Kidney glomerular epithelial cell (primary cell): ENCODE results near the gene CACNA1H.
"Not testable (repeated sequence)": the region's sequence is repeated elsewhere in the genome, so short reads cannot be mapped to it uniquely, and the experiment has no call there.

Source experiments
- DNase-seq: peaks from one replicate; lab custom pipeline; 2025; lab: John Stamatoyannopoulos, UW

Gene CACNA1H

DNA sequence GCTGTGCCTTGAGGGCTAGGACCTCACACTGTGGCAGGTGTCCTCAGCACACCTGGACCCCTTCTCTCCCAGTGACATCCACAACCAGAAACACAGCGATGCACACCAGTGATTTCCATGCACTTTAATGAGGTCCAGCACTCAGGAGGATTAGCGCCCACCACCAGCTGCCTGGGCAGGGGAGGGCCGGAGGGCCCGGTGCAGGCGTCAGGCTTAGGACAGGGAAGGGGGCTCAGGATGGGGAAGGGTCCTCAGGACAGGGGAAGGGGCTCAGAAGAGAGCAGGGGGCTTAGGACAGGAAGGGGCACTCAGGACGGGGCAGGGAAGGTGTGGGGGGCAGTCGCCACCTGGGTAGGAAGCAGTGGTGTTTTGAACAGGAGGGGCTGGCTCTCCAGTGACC, 75.3 kb downstream of the CACNA1H start:
- not testable (repeated sequence) for DNase-seq

DNA sequence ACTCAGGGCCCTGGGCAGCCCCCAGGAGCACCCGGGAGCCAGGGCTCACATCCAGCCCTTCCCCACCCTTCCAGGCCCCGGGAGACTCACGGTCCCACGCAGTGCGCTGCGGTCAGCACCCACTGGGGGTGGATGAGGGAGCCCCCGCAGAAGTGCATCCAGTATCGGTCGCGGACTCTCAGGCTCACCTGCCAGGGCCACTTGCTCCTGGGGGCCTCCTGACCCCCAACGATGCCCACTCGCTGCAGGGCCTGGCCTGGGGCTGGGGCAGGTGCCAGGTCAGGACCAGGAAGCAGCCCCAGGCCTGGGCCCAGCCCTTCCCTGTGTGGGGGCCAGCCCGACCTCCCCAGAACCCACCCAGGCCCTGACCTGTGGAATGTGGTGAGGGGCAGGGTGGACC, 76.6 kb downstream of the CACNA1H start:
- DNase-seq = not testable (repeated sequence)

DNA sequence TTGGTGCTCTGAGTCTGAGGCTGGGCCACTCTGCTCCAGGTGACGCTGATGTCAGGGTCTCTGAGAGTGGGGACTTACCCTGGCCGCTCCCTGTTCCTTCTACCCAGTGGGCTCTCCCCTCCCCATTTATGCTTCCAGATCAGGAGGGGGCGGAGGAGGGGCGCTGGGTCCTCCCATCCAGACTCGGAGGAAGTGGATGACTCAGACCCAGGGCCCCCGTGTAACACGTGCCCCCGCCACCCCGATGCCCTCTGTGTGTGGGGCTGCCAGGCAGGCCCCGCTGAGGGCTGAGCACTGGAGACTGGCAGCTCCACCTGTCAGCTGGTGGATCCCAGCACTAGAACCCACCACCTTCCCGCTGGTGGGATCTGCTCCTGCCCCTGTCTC, 77.2 kb downstream of the CACNA1H start, which contains the start of gene TPSB2:
Gene TPSB2 (minus strand): TSS at position 101 of the 387 bp plus-strand sequence. CDS start 233 bp downstream, outside the sequence.
- not testable (repeated sequence) for DNase-seq

DNA sequence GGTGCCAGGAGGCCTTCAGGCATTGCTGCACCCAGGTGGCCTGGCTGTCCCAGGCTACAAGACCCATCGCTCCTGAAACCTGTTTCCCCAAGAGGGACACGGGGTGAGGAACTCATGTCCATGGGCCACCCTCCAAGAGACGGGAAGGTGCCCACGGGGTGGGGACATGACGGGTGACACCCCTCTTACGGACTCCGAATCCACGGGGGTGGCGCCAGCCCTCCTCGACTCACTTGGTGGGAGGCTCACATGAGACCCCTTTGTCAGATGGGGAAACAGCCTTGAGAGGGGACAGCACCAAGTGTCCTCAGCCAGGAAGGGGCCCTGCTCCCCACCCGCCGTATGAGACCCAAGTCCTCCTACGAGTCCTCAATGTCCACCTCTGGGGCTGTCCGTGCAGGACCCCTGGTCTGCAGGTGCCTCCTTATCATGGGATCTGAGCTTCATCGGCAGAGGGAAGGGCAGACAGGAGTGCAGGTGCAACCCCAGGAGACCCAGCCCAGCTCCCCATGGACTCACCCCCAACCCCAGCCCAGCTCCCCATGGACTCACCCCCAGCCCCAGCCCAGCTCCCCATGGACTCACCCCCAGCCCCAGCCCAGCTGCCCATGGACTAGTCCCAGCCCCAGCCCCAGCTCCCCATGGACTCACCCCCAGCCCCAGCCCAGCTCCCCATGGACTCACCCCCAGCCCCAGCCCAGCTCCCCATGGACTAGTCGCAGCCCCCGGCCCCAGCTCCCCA, 77.7 kb downstream of the CACNA1H start:
- DNase-seq = not testable (repeated sequence)

DNA sequence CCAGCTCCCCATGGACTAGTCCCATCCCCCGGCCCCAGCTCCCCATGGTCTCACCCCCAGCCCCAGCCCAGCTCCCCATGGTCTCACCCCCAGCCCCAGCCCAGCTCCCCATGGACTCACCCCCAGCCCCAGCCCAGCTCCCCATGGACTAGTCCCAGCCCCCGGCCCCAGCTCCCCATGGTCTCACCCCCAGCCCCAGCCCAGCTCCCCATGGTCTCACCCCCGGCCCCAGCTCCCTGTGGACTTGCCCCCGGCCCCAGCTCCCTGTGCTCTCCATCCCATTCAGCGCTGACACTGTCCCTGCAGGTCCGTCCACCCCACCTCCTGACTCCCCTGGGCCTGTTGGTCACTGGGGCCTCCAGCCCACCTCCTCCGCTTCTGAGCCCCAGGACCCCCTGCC, 78.4 kb downstream of the CACNA1H start:
- not testable (repeated sequence) for DNase-seq

DNA sequence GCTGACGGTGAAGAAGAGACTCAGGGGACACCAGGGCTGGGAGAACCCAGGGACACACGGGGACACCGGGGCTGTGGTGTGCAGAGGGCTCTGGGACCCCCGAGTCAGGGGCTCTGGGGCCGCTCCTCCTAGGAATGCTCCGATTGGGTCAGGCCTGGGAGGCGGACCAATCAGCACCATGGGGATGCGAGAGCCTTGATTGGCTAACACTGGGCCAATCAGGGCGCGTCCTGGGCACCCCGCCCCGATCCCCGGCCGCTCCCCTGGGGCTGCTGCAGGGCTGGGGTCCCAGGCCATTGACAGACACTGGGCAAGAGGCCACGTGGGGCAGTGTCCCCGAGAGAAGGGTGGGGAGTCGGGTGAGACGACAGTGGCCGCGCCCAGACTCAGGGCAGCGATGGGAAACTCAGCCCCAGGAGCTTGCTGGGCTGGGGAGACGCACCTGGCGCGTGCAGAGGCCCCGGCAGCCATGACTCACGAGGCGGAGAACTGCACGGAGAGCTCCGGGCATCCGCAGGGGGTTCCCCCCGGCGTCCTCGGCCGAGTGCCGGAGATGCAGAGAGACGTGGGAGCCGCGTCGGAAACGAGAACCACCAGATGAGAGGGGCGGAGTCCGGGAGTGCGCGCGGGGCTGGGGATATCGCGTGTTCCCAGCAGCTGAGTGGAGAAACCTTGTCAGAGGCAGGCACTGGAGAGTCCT, 79.3 kb downstream of the CACNA1H start:
- not testable (repeated sequence) for DNase-seq

DNA sequence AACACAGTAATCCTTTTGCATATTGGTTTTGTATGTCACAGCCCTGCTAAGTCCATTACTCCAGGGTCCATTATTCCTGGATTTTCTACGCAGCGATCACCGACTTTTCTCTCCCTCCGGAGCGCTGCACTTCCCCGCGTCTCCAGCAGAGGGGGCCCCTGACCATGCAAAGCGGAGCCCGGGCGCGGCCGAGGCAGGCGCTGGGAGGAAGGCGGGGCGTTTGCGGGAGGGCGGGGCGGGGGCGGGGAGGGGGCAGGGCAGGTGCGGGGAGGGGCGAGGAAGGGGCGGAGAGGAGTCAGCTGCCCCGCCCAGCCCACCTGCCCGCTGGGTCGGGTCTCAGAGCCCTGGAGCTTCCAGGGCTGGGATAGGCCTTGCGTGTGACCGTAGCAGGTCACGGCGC, 83.8 kb downstream of the CACNA1H start:
- not testable (repeated sequence) for DNase-seq

DNA sequence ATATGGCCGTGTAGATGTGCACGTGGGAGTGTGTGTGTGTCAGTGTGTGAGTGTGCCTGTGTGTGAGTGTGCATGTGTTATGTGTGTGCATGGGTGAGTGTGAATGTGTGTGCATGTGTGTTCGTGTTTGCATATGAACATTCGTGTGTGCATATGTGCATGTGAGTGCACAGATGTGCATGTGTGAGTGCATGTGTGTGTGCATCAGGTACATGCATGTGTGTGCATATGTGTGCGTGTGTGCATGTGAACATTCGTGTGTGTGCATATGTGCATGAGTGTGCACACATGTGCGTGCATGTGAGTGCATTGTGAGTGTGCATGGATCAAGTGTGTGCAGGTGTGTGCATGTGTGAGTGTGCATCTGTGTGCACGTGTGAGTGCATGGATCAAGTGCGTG, 85.1 kb downstream of the CACNA1H start:
- DNase-seq = no peak

DNA sequence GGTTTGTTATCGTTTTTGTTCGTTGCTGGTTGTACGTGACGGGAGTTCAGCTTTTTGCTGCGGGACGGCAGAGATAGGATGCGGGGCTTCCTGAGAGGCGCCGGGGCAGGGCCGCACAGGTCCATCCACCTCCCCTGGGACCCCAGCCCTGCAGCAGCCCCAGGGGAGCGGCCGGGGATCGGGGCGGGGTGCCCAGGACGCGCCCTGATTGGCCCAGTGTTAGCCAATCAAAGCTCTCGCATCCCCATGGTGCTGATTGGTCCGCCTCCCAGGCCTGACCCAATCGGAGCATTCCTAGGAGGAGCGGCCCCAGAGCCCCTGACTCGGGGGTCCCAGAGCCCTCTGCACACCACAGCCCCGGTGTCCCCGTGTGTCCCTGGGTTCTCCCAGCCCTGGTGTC, 86.0 kb downstream of the CACNA1H start:
- not testable (repeated sequence) for DNase-seq

DNA sequence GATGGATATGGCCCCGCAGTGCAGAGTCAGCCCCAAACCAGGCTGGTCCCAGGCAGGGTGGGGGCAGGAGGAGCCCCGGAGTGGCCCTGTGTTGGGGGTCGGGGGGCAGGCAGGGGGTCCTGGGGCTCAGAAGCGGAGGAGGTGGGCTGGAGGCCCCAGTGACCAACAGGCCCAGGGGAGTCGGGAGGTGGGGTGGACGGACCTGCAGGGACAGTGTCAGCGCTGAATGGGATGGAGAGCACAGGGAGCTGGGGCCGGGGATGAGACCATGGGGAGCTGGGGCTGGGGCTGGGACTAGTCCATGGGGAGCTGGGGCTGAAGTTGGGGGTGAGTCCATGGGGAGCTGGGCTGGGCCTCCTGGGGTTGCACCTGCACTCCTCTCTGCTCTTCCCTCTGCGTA, 86.7 kb downstream of the CACNA1H start:
- not testable (repeated sequence) for DNase-seq

DNA sequence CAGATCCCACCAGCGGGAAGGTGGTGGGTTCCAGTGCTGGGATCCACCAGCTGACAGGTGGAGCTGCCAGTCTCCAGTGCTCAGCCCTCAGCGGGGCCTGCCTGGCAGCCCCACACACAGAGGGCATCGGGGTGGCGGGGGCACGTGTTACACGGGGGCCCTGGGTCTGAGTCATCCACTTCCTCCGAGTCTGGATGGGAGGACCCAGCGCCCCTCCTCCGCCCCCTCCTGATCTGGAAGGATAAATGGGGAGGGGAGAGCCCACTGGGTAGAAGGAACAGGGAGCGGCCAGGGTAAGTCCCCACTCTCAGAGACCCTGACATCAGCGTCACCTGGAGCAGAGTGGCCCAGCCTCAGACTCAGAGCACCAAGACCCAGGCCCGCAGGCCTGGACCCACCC, 87.5 kb downstream of the CACNA1H start, which contains the start of gene TPSAB1:
Gene TPSAB1 (plus strand): TSS at position 270 of the 400 bp plus-strand sequence. CDS start 234 bp downstream, outside the sequence.
- not testable (repeated sequence) for DNase-seq

DNA sequence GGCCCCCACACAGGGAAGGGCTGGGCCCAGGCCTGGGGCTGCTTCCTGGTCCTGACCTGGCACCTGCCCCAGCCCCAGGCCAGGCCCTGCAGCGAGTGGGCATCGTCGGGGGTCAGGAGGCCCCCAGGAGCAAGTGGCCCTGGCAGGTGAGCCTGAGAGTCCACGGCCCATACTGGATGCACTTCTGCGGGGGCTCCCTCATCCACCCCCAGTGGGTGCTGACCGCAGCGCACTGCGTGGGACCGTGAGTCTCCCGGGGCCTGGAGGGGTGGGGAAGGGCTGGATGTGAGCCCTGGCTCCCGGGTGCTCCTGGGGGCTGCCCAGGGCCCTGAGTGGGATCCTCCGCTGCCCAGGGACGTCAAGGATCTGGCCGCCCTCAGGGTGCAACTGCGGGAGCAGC, 88.2 kb downstream of the CACNA1H start:
- not testable (repeated sequence) for DNase-seq

DNA sequence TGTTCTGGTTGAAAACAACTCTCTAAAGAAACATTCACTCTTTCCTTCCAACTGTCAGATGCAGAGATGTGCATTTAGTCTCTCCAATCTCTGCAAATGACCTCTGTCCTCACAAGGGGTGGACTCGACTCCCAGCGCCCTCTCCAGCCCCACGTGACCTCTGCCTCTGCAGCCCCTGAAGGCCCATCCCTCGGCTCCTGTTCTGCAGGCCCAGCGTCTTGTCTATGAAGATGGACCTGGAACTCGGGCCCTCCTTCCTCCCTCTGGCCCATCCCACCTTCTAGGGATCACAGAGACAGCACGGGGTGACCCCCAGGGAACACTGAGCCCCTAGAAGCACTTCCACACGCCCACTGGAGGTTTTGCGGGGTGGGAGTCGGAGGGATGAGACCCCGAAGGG, 90.5 kb downstream of the CACNA1H start:
- not testable (repeated sequence) for DNase-seq

DNA sequence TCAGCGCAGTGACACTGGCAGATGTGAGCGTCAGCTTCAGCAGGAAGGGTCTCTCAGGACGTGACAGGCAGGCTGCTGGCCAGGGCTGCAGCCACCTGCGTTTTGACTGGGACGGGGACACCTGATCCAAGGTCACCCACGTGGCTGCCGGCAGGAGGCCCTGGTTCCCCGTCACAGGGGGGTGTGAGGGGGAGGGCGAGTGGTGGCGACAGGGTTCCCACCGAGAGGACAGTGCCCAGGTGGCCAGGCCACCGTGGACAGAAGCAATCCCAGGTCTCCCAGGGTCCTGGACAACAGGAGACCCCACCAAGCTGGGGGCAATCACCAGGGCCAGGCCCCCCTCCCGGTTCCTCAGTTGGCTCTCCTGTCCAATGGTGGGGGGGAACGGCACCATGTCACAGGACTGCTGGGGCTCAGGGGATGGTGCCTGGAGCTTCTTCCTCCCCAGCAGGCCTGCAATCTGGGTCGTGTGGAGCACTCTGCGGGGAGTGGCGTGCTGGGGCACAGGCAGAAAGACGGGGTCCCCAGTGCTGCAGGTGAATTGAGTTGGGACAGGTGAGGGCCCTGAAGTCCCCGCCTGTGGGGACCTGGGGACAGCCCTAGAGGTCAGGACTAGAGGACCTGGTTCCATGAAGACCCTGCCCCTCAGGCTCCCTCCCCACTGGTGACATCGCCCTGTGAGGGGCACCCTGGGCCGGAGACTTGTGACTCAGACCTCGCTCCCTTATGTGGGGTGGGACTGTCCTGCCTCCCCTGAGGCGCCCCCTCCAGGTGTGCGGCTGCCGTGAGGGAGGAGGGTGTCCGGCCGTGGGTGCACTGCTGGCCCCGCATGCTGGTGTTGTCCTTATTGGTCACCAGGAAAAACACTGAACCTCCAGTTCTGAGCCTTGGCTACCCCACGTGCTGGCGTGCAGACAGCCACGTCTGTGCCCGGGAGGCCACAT, 91.3 kb downstream of the CACNA1H start:
- not testable (repeated sequence) for DNase-seq

DNA sequence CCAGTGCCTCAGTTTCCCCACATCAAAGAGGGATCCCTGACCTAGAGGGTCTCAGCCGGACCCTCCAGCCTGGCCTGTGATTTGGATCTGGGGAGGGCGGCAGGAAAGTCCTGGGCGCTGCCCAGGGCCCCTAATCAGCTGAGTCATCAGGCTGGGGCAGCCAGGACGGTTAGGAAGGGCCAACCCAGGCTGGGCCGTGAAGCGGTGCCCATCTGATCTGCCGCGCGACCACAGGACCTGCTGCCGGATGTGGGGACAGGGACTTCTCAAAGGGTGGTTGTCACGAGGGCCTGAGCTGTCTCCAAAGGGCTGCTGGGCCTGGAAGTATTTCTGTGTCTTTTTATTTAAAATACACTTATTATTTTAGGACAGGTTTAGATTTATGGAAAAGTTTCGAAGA, 92.0 kb downstream of the CACNA1H start:
- no peak for DNase-seq

DNA sequence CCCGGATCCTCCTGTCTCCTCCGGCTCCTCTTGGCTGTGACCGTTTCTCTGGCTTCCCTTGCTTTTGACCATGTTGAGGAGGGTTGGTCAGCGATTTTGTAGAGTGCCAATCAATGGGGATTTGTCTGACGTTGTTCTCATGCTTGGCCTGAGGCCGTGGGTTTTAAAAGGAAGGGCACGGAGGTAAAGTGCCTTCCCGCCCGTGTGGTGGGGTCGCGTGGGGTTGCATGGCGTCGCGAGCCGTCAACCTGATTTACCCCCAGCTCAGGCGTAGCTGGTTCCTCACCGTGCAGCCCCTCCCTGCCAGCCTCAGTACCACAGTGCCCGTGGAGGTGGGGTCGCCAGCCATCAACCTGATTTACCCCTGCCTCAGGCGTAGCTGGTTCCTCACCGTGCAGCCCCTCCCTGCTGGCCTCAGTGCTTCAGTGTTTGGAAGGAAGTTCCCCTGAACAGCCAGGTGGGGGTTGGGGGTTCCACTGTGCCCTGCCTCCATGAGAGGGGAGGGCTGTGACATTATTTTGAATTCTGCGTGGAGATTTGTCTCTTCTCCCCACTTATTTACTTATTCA, 92.6 kb downstream of the CACNA1H start:
- DNase-seq = no peak

DNA sequence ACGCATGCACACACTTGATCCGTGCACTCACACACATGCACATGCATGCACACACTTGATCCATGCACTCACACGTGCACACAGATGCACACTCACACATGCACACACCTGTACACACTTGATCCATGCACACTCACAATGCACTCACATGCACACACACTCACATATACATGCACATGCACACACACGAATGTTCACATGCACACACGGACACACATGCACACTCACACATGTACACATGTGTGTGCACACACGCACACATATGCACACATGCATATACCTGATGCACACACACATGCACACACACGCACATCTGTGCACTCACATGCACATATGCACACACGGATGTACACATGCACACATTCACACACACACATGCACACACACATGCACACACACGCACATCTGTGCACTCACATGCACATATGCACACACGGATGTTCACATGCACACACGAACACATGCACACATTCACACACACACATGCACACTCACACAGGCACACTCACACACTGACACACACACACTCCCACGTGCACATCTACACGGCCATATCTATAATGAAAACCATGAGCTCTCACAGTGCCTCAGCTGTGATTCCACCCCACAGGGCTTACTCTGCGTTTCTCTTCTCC, 95.1 kb downstream of the CACNA1H start:
- DNase-seq = not testable (repeated sequence)

DNA sequence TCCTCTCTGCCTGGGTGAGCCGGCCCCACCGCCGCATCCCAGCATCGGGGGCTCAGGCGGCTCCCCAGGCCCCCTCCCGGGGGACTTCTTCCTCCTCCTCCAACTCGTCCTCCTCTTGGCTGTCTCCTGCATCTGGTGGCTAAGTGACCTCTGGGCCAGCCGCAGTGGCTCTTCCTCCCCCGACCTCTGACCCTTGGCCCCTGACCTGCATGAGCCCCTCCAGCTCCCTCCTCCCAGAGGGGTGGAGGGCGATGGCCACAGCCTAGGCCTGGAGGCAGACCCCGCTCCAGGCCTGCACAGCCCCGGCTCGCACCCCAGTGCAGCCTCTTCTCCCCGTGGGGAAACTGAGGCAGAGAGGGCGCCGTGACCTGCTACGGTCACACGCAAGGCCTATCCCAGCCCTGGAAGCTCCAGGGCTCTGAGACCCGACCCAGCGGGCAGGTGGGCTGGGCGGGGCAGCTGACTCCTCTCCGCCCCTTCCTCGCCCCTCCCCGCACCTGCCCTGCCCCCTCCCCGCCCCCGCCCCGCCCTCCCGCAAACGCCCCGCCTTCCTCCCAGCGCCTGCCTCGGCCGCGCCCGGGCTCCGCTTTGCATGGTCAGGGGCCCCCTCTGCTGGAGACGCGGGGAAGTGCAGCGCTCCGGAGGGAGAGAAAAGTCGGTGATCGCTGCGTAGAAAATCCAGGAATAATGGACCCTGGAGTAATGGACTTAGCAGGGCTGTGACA, 96.3 kb downstream of the CACNA1H start:
- not testable (repeated sequence) for DNase-seq

DNA sequence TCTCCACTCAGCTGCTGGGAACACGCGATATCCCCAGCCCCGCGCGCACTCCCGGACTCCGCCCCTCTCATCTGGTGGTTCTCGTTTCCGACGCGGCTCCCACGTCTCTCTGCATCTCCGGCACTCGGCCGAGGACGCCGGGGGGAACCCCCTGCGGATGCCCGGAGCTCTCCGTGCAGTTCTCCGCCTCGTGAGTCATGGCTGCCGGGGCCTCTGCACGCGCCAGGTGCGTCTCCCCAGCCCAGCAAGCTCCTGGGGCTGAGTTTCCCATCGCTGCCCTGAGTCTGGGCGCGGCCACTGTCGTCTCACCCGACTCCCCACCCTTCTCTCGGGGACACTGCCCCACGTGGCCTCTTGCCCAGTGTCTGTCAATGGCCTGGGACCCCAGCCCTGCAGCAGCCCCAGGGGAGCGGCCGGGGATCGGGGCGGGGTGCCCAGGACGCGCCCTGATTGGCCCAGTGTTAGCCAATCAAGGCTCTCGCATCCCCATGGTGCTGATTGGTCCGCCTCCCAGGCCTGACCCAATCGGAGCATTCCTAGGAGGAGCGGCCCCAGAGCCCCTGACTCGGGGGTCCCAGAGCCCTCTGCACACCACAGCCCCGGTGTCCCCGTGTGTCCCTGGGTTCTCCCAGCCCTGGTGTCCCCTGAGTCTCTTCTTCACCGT, 100.9 kb downstream of the CACNA1H start:
- DNase-seq = not testable (repeated sequence)

DNA sequence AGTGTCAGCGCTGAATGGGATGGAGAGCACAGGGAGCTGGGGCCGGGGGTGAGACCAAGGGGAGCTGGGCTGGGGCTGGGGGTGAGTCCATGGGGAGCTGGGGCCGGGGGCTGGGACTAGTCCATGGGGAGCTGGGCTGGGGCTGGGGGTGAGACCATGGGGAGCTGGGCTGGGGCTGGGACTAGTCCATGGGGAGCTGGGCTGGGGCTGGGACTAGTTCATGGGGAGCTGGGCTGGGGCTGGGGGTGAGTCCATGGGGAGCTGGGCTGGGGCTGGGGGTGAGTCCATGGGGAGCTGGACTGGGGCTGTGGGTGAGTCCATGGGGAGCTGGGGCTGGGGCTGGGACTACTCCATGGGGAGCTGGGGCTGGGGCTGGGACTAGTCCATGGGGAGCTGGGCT, 101.9 kb downstream of the CACNA1H start:
- DNase-seq = not testable (repeated sequence)
